Prostate gland (tissue), 2 donors: ENCODE data around the gene ANKMY1. TPM values are rescaled to one million over a fixed set of nuclear protein-coding genes. Genes with fewer than 3 reads are reported as not detected.

Experiments
- DNase-seq: peaks from one replicate; pipeline ENCODE4 v3.0.0-alpha.2; 2019; ENCODE audit warnings: low spot score
- H3K27ac ChIP-seq, 2 donors: fragments of 200-600 bp; sonication (generic); 2 replicates each; pipeline ENCODE4 v1.5.1; 2017 to 2019
- H3K27me3 ChIP-seq: fragments of 200-600 bp; sonication (generic); replicated peaks from 2 replicates; pipeline ENCODE4 v1.5.1; 2019; ENCODE audit not compliant: insufficient read depth
- H3K36me3 ChIP-seq, 2 donors: fragments of 200-600 bp; sonication (generic); 1 replicate in 1 of 2; 2 replicates in 1 of 2; pipeline versions ENCODE4 v1.5.1 to v1.8.1; 2017 to 2019
- H3K4me1 ChIP-seq: fragments of 200-600 bp; sonication (generic); replicated peaks from 2 replicates; pipeline ENCODE4 v1.5.1; 2019
- H3K4me3 ChIP-seq, 2 donors: fragments of 200-600 bp; sonication (generic); 2 replicates each; pipeline ENCODE4 v1.5.1; 2017 to 2019
- H3K9me3 ChIP-seq: fragments of 200-600 bp; sonication (generic); 2 replicates; pipeline ENCODE4 v1.5.1; 2017
- POLR2A ChIP-seq: fragments of 450-650 bp; IDR thresholded peaks from one replicate; pipeline ENCODE4 v1.6.1; 2016; ENCODE audit warnings: antibody characterized with exemption, mild to moderate bottlenecking
- POLR2AphosphoS5 ChIP-seq: sonication (generic); formaldehyde crosslinking; IDR thresholded peaks from one replicate; pipeline ENCODE4 v1.6.1; 2017; ENCODE audit warnings: antibody characterized with exemption
- WGBS: methylation state at CpG from one replicate; pipeline ENCODE4 v1.1.5; 2018; 5-methylcytosine and 5-hydroxymethylcytosine counted together
- intact Hi-C: fragments of 100-400 bp; cut with DNase I; formaldehyde crosslinking; loops from one replicate; pipeline ENCODE4 v1.14.2; 2022
- total RNA-seq, 2 donors: library from RNA; depleted of rRNA; stranded (reverse); fragments of >200 nt; gene quantifications; one replicate each; pipeline ENCODE4 v1.1.0, GENCODE V29; 2016
- TF ChIP-seq, protein P1 (sequence below), 4 experiments: fragments of 200-600 bp in 2 of 4; fragments of 450-650 bp in 2 of 4; sonication (generic) in 2 of 4; IDR thresholded peaks; 1 replicate in 3 of 4; 2 replicates in 1 of 4; pipeline ENCODE4 v1.5.1; 2016 to 2019; ENCODE audit warnings: antibody characterized with exemption in 4 of 4, mild to moderate bottlenecking in 2 of 4, moderate library complexity in 2 of 4

The ANKMY1 gene
- total RNA-seq, 2 donors from 2014 or later: 22.7 to 31.4 TPM

DNA sequence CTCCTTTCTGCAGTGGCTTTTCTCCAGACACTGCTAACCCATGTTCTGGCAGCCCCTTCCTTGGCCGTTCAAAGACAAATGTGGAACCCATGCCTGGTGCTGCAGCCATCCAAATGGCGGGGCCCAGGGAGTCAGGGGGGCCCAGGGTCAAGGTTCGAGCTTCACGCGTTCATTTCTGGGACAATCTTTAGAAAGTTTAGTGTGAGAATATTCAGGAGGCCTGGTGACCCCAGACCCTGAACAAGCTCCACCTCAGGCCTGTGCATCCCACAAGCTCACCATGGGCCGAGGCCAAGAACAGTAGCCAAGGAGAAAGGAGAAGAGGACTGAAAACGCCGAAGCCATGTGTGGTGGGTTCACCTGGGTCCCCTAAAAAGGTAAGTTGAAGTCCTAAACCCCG, 54.4 kb downstream of the ANKMY1 start:
- H3K4me1 ChIP-seq: no peaks in the 10 kb centered on the region
- H3K36me3 ChIP-seq: no peaks in the 10 kb centered on the region
- no peaks in the 10 kb centered on the region for H3K9me3 ChIP-seq
- H3K27ac ChIP-seq: no peak overlapping the region
- TF ChIP-seq POLR2AphosphoS5 (no peak), POLR2A (no peak)
- TF ChIP-seq, protein P1, sequence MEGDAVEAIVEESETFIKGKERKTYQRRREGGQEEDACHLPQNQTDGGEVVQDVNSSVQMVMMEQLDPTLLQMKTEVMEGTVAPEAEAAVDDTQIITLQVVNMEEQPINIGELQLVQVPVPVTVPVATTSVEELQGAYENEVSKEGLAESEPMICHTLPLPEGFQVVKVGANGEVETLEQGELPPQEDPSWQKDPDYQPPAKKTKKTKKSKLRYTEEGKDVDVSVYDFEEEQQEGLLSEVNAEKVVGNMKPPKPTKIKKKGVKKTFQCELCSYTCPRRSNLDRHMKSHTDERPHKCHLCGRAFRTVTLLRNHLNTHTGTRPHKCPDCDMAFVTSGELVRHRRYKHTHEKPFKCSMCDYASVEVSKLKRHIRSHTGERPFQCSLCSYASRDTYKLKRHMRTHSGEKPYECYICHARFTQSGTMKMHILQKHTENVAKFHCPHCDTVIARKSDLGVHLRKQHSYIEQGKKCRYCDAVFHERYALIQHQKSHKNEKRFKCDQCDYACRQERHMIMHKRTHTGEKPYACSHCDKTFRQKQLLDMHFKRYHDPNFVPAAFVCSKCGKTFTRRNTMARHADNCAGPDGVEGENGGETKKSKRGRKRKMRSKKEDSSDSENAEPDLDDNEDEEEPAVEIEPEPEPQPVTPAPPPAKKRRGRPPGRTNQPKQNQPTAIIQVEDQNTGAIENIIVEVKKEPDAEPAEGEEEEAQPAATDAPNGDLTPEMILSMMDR (IDR thresholded peaks at IDR 0.05): no peak
- no peak overlapping the region for H3K4me3 ChIP-seq
- no peaks in the 10 kb centered on the region for H3K27me3 ChIP-seq
- intact Hi-C loops: no loop called here
- DNase-seq: no peak
- 95% methylated on average over 9 of the region's 9 CpGs for WGBS

DNA sequence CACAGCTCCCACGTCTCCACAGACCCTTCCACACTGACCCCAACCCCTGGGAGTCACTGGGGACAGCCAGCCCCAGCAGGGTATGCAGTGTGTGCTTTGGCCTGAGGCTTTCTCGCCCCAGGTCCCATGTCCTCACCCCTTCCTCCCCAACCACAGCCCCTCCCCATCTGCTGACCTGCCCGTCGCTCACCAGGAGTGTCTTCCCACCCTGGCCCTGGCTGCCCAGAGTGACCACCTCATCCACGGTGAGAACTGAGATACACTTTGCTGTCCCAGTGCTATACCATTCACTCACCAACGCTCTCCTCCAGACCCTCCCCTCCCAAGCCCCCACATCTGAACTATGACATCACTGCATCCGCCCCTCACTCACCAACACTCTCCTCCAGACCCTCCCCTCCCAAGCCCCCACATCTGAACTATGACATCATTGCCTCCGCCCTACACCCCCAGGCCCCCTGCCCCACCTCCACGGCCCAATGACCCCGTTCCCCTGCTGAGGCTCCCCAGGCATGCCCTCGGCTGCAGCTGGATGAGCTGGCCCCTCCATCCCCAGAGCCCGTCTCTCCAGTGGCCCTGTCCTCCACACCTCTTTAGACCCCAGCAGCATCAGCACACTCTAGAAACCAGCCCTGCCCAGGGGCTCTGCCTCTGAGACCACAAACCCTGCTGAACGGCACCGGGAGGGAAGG, 55.2 kb downstream of the ANKMY1 start:
- Histone ChIP-seq H3K27me3 (no peaks in the 10 kb centered on the region), H3K36me3 (no peaks in the 10 kb centered on the region), H3K4me3 (no peak overlapping the region), H3K4me1 (no peaks in the 10 kb centered on the region), H3K27ac (no peak overlapping the region), H3K9me3 (no peaks in the 10 kb centered on the region)
- no peak for DNase-seq
- intact Hi-C loops: no loop called here
- 80% methylated on average over 14 of the region's 14 CpGs for WGBS
- TF ChIP-seq POLR2A: no peak
- TF ChIP-seq POLR2AphosphoS5: no peak
- TF ChIP-seq, protein P1 (IDR thresholded peaks at IDR 0.05): no peak

DNA sequence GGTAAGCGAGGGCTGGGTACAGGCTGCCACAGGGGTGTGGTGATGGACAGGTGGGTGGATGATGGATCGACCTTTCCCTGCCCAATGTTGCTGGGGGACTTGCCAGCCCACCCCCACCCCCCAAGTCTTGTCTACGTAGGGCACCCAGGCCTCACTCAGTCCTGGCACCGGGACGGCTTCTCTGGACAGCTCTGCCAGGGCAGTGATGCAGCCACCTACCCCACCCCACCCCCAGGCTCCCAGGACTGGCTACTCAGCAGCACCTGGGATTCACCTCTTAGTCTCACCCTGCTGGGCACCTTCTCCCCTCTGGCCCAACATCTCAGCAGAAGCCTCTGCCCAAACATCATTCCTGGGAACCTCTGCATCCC, 55.7 kb downstream of the ANKMY1 start:
- Histone ChIP-seq H3K4me3 (no peak overlapping the region), H3K27ac (no peak overlapping the region), H3K4me1 (no peaks in the 10 kb centered on the region), H3K36me3 (no peaks in the 10 kb centered on the region), H3K27me3 (no peaks in the 10 kb centered on the region), H3K9me3 (no peaks in the 10 kb centered on the region)
- 85% methylated on average over 5 of the region's 5 CpGs for WGBS
- TF ChIP-seq, protein P1 (IDR thresholded peaks at IDR 0.05): no peak
- TF ChIP-seq POLR2A (no peak), POLR2AphosphoS5 (no peak)
- DNase-seq: no peak
- intact Hi-C loops: no loop called here

DNA sequence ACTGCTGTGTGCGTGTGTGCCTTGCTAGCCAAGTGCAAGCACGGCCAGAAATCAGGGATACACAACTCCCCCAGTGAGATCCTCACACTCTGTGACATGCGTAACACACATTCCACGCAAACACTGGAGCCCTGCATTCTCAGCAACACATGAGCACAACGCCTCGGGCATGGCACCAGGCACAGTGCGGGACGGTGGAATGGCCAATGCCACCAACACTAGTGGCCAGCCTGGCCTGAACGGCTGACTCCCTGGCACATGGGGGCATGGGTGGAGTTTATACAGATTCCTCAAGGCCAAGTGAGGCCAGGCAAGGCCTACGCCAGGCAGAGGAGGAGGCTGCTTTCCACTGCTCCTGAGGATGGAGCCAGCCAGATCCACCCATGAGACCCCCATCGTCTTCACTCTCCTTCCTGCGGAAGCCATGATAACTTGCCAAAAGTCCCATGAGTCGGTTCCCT, 56.2 kb downstream of the ANKMY1 start:
- peak; percentile 1 for DNase-seq
- intact Hi-C loops: no loop called here
- Histone ChIP-seq H3K27ac (no peak overlapping the region), H3K9me3 (no peaks in the 10 kb centered on the region), H3K4me1 (no peaks in the 10 kb centered on the region), H3K27me3 (no peaks in the 10 kb centered on the region), H3K4me3 (no peak overlapping the region), H3K36me3 (no peaks in the 10 kb centered on the region)
- no peak for TF ChIP-seq POLR2A
- no peak for TF ChIP-seq POLR2AphosphoS5
- TF ChIP-seq, protein P1 (IDR thresholded peaks at IDR 0.05): no peak
- 92% methylated on average over 13 of the region's 13 CpGs for WGBS
